Measurements from ENCODE around the gene TTC34. TPM values are rescaled to one million over a fixed set of nuclear protein-coding genes. Genes with fewer than 3 reads are reported as not detected.
A peak's percentile ranks its signal among the peaks of the same experiment; 100 is the strongest.

TTC34 gene, protein sequence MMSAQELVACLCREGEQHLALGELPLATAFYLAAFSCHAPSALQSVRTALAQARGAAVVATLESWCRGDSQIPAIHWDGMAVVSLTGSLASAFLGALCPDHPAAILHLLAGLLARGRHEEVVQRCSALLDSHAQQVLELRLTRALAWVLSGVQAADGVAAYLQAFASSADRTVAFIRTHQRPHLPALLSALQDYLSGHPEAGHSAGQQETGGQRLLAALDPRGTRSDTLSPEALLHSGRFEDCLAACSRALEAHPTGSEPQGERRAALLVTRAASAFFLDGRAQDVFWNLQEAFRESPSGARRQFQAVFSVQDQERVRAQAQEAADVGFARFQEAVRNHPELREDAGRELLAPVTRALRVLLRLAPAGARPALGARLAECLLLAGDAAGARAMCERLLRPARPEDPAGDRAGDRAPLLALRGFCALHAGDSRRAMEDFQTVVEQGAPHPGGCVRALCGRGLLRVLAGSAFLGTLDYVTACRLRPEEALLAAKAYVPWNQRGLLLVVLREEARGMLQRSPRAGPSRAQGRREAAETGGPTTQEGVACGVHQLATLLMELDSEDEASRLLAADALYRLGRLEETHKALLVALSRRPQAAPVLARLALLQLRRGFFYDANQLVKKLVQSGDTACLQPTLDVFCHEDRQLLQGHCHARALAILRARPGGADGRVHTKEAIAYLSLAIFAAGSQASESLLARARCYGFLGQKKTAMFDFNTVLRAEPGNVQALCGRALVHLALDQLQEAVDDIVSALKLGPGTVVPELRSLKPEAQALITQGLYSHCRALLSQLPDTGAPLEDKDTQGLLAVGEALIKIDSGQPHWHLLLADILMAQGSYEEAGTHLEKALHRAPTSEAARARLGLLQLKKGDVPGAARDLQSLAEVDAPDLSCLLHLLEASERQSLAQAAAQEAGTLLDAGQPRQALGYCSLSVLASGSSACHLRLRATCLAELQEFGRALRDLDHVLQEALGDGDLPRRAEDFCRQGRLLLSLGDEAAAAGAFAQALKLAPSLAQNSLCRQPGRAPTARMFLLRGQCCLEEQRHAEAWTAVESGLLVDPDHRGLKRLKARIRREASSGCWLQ
- total RNA-seq = under 1 TPM; 0.79 to 0.81 TPM

DNA sequence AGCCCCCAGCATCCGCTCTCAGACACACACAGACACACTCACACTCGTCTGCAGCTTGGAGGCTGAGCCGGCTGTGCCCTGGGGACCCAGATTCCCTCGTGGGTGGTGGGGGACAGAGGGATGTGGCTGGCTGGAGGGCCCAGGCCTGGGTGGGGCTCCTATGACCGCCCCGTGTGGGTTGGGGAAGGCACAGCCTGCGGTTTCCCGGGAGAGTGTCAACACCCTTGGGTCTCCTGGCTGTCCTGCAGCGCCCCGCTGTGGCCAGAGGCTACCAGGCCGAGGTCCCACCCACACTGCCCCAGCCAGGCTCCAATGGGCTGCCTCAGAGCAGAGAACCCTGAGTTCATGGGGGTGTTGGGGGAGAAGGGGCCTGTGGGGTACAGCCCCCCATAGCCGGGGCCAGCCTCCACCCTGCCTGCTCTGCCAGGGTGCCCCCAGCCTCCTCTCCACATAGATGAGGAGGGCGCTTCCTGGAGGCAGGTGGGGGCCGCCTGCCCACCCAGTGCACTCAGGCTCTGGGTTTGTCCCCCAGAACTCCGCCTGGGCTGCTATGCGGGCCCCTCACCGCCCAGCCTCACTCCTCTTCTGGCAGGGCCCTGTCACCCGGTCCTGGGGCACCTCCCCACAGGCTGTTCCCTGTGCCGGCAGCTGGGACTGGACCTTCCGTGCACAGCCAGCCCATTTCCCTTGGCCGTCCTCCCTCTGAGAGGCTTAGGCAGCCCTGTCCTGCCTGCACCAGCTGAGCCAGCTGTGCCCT, at the start of gene TTC34:
TSS of gene TTC34 (minus strand) at position 159 of the 757 bp plus-strand sequence. CDS start 866 bp downstream, outside the sequence.
- no peak within 1 kb of the TSS for H3K27ac Mint-ChIP-seq
- CTCF ChIA-PET = interaction anchor here (0.6 kb wide), 1 partner anchor 10 kb away, joined by 5 read pairs; no protein-coding TSS in a partner anchor
- DNase-seq (peak; percentile 75), ATAC-seq (peak; percentile 95)
- TF ChIP-seq, protein P1, sequence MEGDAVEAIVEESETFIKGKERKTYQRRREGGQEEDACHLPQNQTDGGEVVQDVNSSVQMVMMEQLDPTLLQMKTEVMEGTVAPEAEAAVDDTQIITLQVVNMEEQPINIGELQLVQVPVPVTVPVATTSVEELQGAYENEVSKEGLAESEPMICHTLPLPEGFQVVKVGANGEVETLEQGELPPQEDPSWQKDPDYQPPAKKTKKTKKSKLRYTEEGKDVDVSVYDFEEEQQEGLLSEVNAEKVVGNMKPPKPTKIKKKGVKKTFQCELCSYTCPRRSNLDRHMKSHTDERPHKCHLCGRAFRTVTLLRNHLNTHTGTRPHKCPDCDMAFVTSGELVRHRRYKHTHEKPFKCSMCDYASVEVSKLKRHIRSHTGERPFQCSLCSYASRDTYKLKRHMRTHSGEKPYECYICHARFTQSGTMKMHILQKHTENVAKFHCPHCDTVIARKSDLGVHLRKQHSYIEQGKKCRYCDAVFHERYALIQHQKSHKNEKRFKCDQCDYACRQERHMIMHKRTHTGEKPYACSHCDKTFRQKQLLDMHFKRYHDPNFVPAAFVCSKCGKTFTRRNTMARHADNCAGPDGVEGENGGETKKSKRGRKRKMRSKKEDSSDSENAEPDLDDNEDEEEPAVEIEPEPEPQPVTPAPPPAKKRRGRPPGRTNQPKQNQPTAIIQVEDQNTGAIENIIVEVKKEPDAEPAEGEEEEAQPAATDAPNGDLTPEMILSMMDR (IDR thresholded peaks at IDR 0.05) = peak; percentile 37
- no peak within 1 kb of the TSS for H3K4me3 Mint-ChIP-seq
- no peaks in the 10 kb centered on the region for H3K36me3 Mint-ChIP-seq (ENCODE audit: low read depth)
- H3K27me3 Mint-ChIP-seq = peaks cover 3% of the 10 kb centered on the region
- intact Hi-C loops (cut with micrococcal nuclease) = no loop called here
- H3K9me3 Mint-ChIP-seq = no peaks in the 10 kb centered on the region
- H3K4me1 Mint-ChIP-seq (ENCODE audit: low read depth) = no peaks in the 10 kb centered on the region
- POLR2A ChIA-PET = no interaction called here

DNA sequence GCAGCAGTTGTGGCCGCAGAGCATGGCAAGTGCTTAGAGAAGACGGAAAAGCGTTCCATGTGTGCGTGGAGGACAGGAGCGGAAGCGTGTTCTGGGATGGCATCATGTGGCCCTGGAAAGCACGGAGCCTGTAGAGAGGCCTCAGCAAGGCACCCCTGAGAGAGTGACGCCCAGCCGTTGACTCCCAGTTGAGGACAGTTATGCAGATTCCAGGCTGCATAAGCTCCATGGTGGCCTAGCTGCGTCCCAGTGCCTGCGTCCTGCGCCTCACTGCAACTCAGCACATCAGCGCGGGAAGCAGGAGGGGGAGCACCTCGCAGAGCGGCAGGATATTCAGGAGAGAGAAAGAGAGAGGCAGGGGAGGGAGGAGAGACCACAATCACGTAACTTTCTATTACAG, 49.0 kb upstream of the TTC34 start:
- Mint-ChIP-seq H3K4me1 (ENCODE audit: low read depth) (no peaks in the 10 kb centered on the region), H3K27ac (no peak overlapping the region), H3K36me3 (ENCODE audit: low read depth) (no peaks in the 10 kb centered on the region), H3K27me3 (no peaks in the 10 kb centered on the region), H3K4me3 (no peak overlapping the region), H3K9me3 (no peaks in the 10 kb centered on the region)
- intact Hi-C loops (cut with micrococcal nuclease) = no loop called here
- TF ChIP-seq, protein P1 (IDR thresholded peaks at IDR 0.05) = no peak
- ATAC-seq (no peak), DNase-seq (no peak)
- ChIA-PET CTCF (no interaction called here), POLR2A (no interaction called here)

DNA sequence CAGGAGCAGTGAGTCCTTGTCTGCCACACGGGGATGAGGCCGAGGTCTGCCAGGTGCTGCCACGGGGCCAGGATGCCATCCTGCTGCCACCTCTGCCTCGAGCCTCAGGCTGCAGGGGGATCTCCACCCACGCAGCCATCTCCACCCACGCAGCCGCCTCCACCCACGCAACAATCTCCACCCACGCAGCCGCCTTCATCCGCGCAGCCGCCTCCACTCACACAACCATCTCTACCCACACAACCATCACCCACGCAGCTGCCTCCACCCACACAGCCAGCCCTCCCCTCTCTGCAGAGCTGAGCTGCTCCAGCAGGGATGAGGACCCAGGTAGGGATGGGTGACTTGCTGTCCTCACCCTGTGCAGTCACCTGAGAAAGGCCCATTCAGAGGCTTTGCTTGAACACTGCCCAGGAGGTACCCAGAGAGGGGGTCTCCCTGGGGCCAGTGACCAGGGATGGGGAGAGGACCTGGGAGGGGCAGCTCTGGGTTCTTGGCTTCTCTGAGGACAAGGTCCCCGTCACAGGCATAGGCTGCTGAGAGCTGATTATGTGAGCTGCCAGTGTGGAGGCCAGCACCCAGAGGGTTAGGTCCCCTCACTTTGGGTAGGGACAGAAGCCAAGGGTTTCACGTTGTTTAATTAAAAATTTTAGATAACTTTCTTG, 46.6 kb upstream of the TTC34 start:
- POLR2A ChIA-PET = no interaction called here
- CTCF ChIA-PET = no interaction called here
- H3K36me3 Mint-ChIP-seq (ENCODE audit: low read depth) = no peaks in the 10 kb centered on the region

More for the DNA sequence above, 46.6 kb upstream of the TTC34 start:
- DNase-seq = no peak
- TF ChIP-seq, protein P1 (IDR thresholded peaks at IDR 0.05) = no peak
- ATAC-seq = no peak
- Mint-ChIP-seq H3K27ac (no peak overlapping the region), H3K9me3 (no peaks in the 10 kb centered on the region), H3K4me1 (ENCODE audit: low read depth) (no peaks in the 10 kb centered on the region), H3K4me3 (no peak overlapping the region), H3K27me3 (peaks cover 2% of the 10 kb centered on the region)
- intact Hi-C loops (cut with micrococcal nuclease) = no loop called here
